GM12801 (cell line): ENCODE results near the gene LRPAP1.

ENCODE experiments used
- TF ChIP-seq, protein P1 (sequence below): IDR thresholded peaks from one replicate; pipeline ENCODE4 v1.5.1; 2011; ENCODE audit warnings: control low read depth; ENCODE audit not compliant: insufficient read length; ENCODE audit errors: extremely low read depth

LRPAP1 gene

DNA sequence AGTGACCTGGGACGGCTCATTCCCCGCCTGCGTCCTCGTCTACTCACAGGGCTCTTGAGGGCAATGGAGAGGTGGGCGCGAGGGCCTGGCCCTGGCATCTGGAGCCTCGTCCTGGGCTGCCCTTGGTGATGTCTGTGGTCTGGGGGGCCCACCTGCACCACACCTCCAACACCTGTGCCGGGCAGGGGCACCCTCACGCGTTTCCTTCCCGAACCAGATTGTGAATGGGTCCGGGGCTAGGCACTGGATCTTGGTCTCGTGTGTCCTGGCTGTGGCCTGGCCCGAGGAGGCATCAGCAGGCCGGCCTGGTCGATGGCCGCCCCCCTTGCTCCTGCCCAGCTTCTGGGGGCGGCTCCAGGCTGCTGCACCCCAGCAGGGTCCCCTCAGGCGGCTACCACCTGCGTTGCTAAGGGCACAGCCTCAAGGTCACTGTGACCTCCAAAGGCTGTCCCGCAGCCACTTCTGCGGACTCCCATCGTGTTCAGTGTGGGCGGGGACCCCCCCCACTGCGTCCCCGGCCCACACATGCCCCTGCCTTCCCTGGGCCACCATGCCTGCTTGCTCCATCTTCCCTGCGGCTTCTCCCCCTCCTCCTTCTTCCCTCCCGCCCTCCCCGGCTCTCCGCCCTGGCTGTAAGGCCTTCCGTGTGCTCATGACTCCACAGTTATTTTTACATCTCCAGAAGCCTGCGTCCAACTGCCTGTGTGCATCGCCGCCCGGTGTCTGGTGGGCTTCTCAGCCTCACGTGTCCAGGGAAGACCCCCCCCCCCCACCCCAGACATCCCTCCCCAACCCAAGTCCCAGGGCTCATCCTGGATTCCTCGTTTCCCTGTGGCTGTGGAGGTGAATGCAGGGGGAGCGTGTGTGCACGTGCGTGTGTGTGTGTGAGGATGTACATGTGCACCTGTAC is 65.3 kb downstream of the LRPAP1 start:
- TF ChIP-seq, protein P1, sequence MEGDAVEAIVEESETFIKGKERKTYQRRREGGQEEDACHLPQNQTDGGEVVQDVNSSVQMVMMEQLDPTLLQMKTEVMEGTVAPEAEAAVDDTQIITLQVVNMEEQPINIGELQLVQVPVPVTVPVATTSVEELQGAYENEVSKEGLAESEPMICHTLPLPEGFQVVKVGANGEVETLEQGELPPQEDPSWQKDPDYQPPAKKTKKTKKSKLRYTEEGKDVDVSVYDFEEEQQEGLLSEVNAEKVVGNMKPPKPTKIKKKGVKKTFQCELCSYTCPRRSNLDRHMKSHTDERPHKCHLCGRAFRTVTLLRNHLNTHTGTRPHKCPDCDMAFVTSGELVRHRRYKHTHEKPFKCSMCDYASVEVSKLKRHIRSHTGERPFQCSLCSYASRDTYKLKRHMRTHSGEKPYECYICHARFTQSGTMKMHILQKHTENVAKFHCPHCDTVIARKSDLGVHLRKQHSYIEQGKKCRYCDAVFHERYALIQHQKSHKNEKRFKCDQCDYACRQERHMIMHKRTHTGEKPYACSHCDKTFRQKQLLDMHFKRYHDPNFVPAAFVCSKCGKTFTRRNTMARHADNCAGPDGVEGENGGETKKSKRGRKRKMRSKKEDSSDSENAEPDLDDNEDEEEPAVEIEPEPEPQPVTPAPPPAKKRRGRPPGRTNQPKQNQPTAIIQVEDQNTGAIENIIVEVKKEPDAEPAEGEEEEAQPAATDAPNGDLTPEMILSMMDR = no peak

DNA sequence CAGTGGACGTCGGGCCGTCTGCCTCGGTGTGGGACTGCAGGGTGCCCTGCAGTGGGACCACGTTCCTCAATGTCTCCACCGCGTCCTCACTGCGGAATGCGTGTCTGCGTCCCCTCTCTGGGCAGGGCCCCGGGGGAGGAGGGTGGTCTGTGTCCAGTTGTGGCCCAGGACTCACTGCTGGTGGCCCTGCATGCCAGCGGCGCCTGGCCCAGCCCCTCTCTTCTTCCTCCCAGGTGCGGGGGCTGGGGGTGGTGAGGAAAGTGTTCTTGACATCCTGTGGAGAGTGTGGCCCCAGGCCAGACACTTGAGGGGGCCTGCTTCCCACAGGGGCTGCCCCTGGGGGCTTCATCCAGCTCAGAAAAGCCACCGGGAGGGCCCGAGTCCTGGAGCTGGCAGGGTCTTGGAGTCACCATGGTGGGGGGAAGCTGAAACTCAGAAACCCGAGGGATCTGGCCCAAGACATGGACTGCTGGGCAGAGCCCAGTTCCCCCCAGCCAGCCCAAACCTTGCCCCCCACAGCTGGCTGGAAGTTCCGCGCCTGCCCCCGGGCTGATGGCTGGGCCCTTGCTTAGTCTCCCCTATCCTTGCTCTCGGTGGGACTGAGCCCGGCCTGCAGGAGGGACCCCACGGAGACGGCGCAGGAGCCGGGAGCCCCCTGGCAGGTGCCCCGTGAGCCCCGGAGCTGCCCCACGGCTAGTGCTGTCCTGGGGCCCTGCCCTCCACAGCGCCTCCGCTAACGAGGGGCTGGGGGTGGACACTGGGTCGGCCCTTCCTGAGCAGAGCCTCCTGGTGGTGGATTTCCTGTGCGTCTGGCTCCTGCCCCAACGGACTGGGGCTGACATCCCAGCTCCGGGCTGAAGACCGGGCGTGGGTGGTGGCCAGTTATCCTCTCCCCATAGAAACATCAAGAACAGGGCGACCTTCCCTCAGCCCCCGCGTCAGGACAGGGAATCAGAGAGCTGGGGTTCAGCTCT is 66.2 kb downstream of the LRPAP1 start:
- TF ChIP-seq, protein P1 = no peak

DNA sequence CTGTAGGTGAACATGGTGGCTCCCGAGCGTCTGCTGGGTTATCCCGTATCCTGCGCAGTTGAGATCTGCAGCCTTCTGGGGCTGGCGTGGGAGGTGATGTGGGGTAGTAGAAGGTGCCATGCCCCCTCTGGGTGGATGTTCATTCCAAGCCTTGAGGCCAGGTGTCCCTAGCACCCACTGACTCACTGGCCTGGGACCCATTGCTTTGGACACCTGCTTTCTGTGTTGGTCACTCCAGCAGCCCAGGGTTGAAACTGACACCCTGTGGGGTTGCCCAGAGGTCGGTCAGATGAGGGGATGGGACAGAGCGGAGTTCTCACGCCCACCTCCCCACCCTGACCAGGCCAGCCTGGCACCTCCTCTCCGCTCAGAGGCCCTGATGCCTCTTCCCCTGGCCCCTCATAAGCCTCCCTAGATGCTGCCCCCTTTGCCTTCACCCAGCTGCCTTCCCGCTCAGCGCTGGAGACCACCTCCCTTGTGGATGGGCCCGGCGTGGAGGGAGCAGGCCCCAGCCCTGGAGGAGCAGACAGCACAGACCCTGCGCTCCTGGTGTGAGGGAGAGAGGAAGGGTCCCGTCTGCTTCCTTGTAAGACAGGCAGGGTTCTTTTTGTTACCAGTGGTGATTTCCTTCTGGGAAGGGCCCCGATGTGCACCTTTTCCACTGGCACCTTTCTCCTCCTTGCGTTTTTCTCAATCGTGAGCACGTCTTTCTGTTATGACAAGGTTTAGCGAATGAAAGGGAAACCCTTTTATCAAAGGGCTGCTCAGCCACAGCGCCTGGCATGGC is 67.1 kb downstream of the LRPAP1 start:
- TF ChIP-seq, protein P1 = no peak

DNA sequence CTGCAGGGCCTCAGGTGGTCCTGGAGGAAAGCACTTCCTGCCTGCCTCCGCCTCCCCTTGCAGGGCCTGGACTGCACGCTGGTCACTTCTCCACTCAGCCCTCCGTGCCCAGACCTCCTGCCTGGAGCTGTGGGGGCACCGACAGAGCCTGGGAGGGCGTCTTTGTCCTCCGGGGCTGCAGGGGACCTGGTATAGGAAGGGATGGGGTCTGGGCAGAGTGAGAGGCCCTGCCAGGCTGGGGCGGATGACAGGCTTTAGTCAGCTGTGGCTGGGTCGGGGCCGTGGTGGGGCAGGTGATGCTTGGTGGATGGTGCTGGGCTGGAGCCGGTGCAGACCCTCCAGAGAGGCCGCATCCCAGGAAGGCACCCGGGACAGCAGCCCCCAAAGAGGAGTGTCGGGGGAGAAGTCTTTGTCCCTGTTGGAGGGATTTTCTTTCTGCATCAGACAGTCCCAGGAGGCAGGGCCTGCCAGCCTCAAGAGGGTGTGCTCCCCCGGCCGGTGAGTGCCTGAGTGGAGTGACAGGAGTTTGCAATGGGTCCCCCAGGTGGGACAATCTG is 67.8 kb downstream of the LRPAP1 start:
- TF ChIP-seq, protein P1 = no peak

DNA sequence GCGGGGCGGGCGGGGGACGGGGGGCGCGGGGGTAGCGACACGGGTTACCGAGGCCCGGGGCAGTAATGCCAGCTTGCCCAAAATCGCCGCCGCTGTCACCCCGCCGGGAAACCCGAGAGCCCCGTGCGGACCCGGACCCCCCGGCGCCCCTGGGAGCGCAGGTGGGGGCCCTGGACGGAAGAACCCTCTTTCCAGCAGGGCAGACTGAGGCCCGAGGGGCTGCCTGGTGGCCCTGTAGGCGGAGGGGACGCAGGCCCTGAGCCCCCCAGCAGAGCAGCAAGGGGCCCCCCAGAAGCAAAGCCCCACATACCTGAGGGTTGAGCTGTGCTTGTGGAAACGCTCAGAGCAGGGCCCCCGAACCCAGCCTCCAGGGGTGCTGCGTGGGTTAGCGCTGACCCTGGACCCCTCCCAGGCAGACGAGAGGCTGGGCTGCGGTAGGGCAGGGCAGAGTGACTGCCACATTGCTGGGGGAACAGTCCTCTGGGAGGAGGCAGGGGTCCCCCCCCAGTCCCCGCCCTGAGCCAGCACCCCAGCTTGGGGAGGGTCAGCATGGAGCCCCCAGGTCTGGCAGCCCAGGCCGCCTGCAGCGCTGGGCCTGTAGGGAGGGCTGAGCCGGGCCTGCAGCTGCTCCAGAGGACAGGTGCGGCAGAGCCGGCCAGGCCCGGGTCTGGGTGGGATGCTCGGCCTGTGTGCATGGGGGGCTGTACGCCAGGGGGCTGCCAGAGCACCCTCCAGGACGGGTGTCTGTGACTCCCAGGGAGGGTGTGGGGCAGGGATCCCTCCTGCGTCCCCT is 68.5 kb downstream of the LRPAP1 start:
- TF ChIP-seq, protein P1 = no peak

DNA sequence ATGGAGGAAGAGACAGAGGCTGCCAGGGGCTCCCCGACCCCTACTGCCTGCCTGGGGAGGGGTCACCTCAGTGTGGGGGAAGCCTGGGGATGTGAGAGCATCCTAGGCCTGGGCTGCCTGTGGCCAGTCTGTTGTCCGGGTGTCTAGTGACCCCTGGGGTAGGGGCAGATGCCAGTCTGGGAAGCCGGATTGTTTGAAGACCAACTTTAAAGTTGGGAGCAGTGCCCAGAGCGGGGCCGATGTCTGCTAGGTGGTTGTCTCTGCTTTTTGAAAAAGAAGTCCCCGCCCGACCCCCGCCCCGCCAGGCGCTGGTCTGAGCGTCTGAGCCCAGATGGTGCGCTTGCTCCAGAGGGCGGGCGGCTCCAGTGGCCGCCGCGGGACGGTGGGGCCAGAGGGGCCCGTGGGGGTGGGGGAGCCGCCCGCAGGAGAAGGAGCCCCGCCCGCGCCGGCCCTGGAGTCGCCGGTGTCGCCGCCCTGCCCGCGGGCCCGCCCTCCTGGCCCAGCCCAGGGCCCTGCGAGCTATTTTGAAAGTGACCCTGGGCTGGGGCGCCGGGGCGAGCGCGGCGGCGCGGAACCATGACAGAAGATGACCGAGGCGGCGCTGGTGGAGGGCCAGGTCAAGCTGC is 69.3 kb downstream of the LRPAP1 start, which contains the start of gene DOK7:
Gene DOK7, plus strand, starts transcription at position 517 of the 626 bp plus-strand sequence. Its CDS starts 70 bp downstream, at position 587.
- TF ChIP-seq, protein P1 = no peak
